PC-3 (cell line): ENCODE data around the gene FSTL4.

Source experiments
- EZH2 ChIP-seq: fragments of 300-600 bp; sonication (generic); IDR thresholded peaks from one replicate; pipeline ENCODE4 v1.6.1; 2017; ENCODE audit warnings: antibody characterized with exemption, mild to moderate bottlenecking, low read length; ENCODE audit not compliant: unreplicated experiment
- TF ChIP-seq, protein P1 (sequence below): fragments of 300-600 bp; sonication (generic); conservative IDR thresholded peaks from 2 replicates; pipeline ENCODE4 v1.5.1; 2017; ENCODE audit warnings: antibody characterized with exemption, low read depth, mild to moderate bottlenecking, low read length

GRCh38 chr5:133398646-133399101 lies 213.7 kb downstream of the FSTL4 start:
- TF ChIP-seq, protein P1, sequence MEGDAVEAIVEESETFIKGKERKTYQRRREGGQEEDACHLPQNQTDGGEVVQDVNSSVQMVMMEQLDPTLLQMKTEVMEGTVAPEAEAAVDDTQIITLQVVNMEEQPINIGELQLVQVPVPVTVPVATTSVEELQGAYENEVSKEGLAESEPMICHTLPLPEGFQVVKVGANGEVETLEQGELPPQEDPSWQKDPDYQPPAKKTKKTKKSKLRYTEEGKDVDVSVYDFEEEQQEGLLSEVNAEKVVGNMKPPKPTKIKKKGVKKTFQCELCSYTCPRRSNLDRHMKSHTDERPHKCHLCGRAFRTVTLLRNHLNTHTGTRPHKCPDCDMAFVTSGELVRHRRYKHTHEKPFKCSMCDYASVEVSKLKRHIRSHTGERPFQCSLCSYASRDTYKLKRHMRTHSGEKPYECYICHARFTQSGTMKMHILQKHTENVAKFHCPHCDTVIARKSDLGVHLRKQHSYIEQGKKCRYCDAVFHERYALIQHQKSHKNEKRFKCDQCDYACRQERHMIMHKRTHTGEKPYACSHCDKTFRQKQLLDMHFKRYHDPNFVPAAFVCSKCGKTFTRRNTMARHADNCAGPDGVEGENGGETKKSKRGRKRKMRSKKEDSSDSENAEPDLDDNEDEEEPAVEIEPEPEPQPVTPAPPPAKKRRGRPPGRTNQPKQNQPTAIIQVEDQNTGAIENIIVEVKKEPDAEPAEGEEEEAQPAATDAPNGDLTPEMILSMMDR, result no peak
- no peak for TF ChIP-seq EZH2
